H9 (cell line): ENCODE data around the gene CDS2. TPM values are rescaled to one million over a fixed set of nuclear protein-coding genes. Genes with fewer than 3 reads are reported as not detected.

Source experiments
- DNase-seq: peaks from one replicate; pipeline ENCODE4 v3.0.0-alpha.2; 2017
- H2AFZ ChIP-seq: one replicate; pipeline ENCODE4 v1.6.1; 2013; ENCODE audit warnings: mild to moderate bottlenecking, low read length, control low read depth, moderate library complexity
- H2AK5ac ChIP-seq: 2 replicates; pipeline ENCODE4 v1.6.1; 2013; ENCODE audit warnings: low read length, control low read depth, mixed read lengths; ENCODE audit not compliant: insufficient read length
- H2BK120ac ChIP-seq: one replicate; pipeline ENCODE4 v1.6.1; 2013; ENCODE audit warnings: low read depth, mild to moderate bottlenecking, low read length, control low read depth, inconsistent platforms; ENCODE audit not compliant: poor library complexity, severe bottlenecking
- H2BK12ac ChIP-seq: 2 replicates; pipeline ENCODE4 v1.6.1; 2013; ENCODE audit warnings: low read length, control low read depth, mixed read lengths, low read depth; ENCODE audit not compliant: insufficient read length
- H2BK15ac ChIP-seq: 2 replicates; pipeline ENCODE4 v1.6.1; 2013; ENCODE audit warnings: low read depth, low read length, control low read depth
- H2BK20ac ChIP-seq: one replicate; pipeline ENCODE4 v1.6.1; 2013; ENCODE audit warnings: low read depth, mild to moderate bottlenecking, low read length, control low read depth, inconsistent platforms; ENCODE audit not compliant: poor library complexity, severe bottlenecking
- H2BK5ac ChIP-seq: 2 replicates; pipeline ENCODE4 v1.6.1; 2013; ENCODE audit warnings: low read length, control low read depth, mixed read lengths; ENCODE audit not compliant: insufficient read length
- H3K14ac ChIP-seq: 2 replicates; pipeline ENCODE4 v1.6.1; 2013; ENCODE audit warnings: low read length, control low read depth; ENCODE audit not compliant: insufficient read depth
- H3K18ac ChIP-seq: 2 replicates; pipeline ENCODE4 v1.6.1; 2013; ENCODE audit warnings: low read depth, mild to moderate bottlenecking, mixed read lengths, low read length, control low read depth; ENCODE audit not compliant: insufficient read length
- H3K23ac ChIP-seq: 2 replicates; pipeline ENCODE4 v1.6.1; 2013; ENCODE audit warnings: low read length, control low read depth, mixed read lengths, low read depth; ENCODE audit not compliant: insufficient read length
- H3K23me2 ChIP-seq: 2 replicates; pipeline ENCODE4 v1.6.1; 2013; ENCODE audit warnings: low read depth, mild to moderate bottlenecking, mixed read lengths, low read length, control low read depth; ENCODE audit not compliant: insufficient read length, poor library complexity, severe bottlenecking
- H3K27ac ChIP-seq: 2 replicates; pipeline ENCODE4 v1.5.1; 2013; ENCODE audit warnings: low read length, control low read depth, mixed read lengths, low read depth; ENCODE audit not compliant: insufficient read length
- H3K27me3 ChIP-seq: 2 replicates; pipeline ENCODE4 v1.6.1; 2013; ENCODE audit warnings: low read length, control low read depth, inconsistent platforms; ENCODE audit not compliant: insufficient read depth
- H3K4ac ChIP-seq: 2 replicates; pipeline ENCODE4 v1.6.1; 2013; ENCODE audit warnings: low read depth, mild to moderate bottlenecking, control low read depth, inconsistent platforms, low read length, moderate library complexity
- H3K4me1 ChIP-seq: 2 replicates; pipeline ENCODE4 v1.6.1; 2013; ENCODE audit warnings: low read length, control low read depth, inconsistent platforms; ENCODE audit not compliant: insufficient read depth
- H3K4me2 ChIP-seq: 2 replicates; pipeline ENCODE4 v1.6.1; 2013; ENCODE audit warnings: low read length, control low read depth, mixed read lengths; ENCODE audit not compliant: insufficient read length, insufficient read depth
- H3K56ac ChIP-seq: 2 replicates; pipeline ENCODE4 v1.6.1; 2013; ENCODE audit warnings: low read depth, mild to moderate bottlenecking, mixed read lengths, low read length, control low read depth; ENCODE audit not compliant: insufficient read length
- H3K79me1 ChIP-seq: 2 replicates; pipeline ENCODE4 v1.6.1; 2013; ENCODE audit warnings: low read depth, mild to moderate bottlenecking, moderate library complexity, low read length, control low read depth, inconsistent platforms; ENCODE audit not compliant: insufficient read depth, poor library complexity, severe bottlenecking
- H3K79me2 ChIP-seq: 2 replicates; pipeline ENCODE4 v1.6.1; 2013; ENCODE audit warnings: low read length, control low read depth, inconsistent platforms; ENCODE audit not compliant: insufficient read depth
- H3K9ac ChIP-seq: 2 replicates; pipeline ENCODE4 v1.6.1; 2013; ENCODE audit warnings: low read length, control low read depth, mixed read lengths; ENCODE audit not compliant: insufficient read length; ENCODE audit errors: extremely low read depth
- H3K9me3 ChIP-seq: one replicate; pipeline ENCODE4 v1.6.1; 2013; ENCODE audit warnings: low read depth, low read length, inconsistent platforms; ENCODE audit not compliant: control insufficient read depth
- H3T11ph ChIP-seq: one replicate; pipeline ENCODE4 v1.6.1; 2013; ENCODE audit warnings: mild to moderate bottlenecking, low read length, control low read depth, inconsistent platforms
- H4K20me1 ChIP-seq: one replicate; pipeline ENCODE4 v1.6.1; 2013; ENCODE audit not compliant: control insufficient read depth, insufficient read length, insufficient read depth
- H4K5ac ChIP-seq: 2 replicates; pipeline ENCODE4 v1.6.1; 2013; ENCODE audit warnings: low read depth, mild to moderate bottlenecking, mixed read lengths, low read length, control low read depth; ENCODE audit not compliant: insufficient read length
- H4K8ac ChIP-seq: replicated peaks from 2 replicates; pipeline ENCODE4 v1.6.1; 2013; ENCODE audit warnings: low read length, control low read depth, mixed read lengths, low read depth; ENCODE audit not compliant: insufficient read length
- H4K91ac ChIP-seq: 2 replicates; pipeline ENCODE4 v1.6.1; 2013; ENCODE audit warnings: low read depth, mild to moderate bottlenecking, moderate library complexity, mixed read lengths, low read length, control low read depth; ENCODE audit not compliant: insufficient read length
- H3K27ac Mint-ChIP-seq, 3 experiments: 2 replicates in 2 of 3; 3 replicates in 1 of 3; pipeline ENCODE4 v1.8.0; 2020 to 2021; ENCODE audit warnings: mixed read lengths in 3 of 3, mild to moderate bottlenecking in 1 of 3, moderate library complexity in 1 of 3
- H3K27me3 Mint-ChIP-seq: 2 replicates; pipeline ENCODE4 v1.8.0; 2021; ENCODE audit warnings: low read depth, mild to moderate bottlenecking, moderate library complexity, mixed read lengths
- H3K36me3 Mint-ChIP-seq, 3 experiments: 2 replicates in 2 of 3; 3 replicates in 1 of 3; pipeline ENCODE4 v1.8.0; 2020 to 2021; ENCODE audit warnings: low read depth in 3 of 3, mixed read lengths in 3 of 3; ENCODE audit not compliant: insufficient read depth in 1 of 3
- H3K4me1 Mint-ChIP-seq, 2 experiments: 2 replicates each; pipeline ENCODE4 v1.8.0; 2020; ENCODE audit warnings: mixed read lengths in 2 of 2
- H3K4me3 Mint-ChIP-seq, 2 experiments: 2 replicates in 1 of 2; 3 replicates in 1 of 2; pipeline ENCODE4 v1.8.0; 2020 to 2021; ENCODE audit warnings: mild to moderate bottlenecking in 2 of 2, mixed read lengths in 2 of 2, moderate library complexity in 1 of 2
- H3K9me3 Mint-ChIP-seq, 2 experiments: 2 replicates in 1 of 2; 3 replicates in 1 of 2; pipeline ENCODE4 v1.8.0; 2020; ENCODE audit warnings: mild to moderate bottlenecking in 2 of 2, mixed read lengths in 2 of 2, moderate library complexity in 1 of 2
- WGBS: extraction: QIAGEN DNeasy Blood & Tissue Kit; methylation state at CpG from one replicate; pipeline ENCODE4 v1.1.7; 2013; ENCODE audit warnings: missing lambda C conversion rate, low lambda C conversion rate, mixed read lengths; ENCODE audit not compliant: insufficient read length; ENCODE audit errors: extremely low coverage; 5-methylcytosine and 5-hydroxymethylcytosine counted together
- total RNA-seq: library from RNA; stranded (reverse); gene quantifications from 2 replicates; pipeline ENCODE4 v1.2.1, GENCODE V29; 2021
- TF ChIP-seq, protein P1 (sequence below): fragments of 200-600 bp; sonication (generic); conservative IDR thresholded peaks from 3 replicates; pipeline ENCODE4 v1.8.0; 2021; ENCODE audit warnings: antibody characterized with exemption, mild to moderate bottlenecking

The CDS2 gene
- total RNA-seq, 1 experiment from 2014 or later = 63.2 TPM

DNA sequence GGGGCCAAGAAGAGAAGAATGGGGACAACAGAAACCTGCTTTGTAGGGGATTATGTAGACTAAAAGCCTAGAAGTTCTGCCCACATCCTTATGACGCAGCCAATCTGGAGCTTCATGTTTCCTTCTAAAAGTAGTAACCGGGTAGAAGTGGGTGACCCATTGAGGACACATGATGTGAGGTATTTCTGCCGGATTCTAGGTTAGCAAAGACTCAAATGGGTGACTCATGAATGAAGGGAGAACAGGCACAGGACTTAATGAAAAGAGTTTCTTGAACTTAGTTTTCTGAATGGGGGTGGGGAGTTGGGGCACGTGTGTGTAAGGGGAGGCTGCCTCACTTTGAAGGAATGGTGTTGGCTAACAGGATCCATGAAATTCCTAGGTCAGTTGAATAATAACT, 68.8 kb downstream of the CDS2 start:
- Histone ChIP-seq H2BK20ac (no peak overlapping the region), H3K27ac (no peak overlapping the region), H3K23ac (no peak overlapping the region), H3K27me3 (no peaks in the 10 kb centered on the region), H3T11ph (no peak overlapping the region), H4K8ac (no peak overlapping the region), H3K56ac (no peak overlapping the region), H3K4me1 (no peaks in the 10 kb centered on the region), H2BK120ac (no peak overlapping the region), H3K4ac (no peak overlapping the region), H3K18ac (no peak overlapping the region), H2AK5ac (no peak overlapping the region), H4K20me1 (no peaks in the 10 kb centered on the region), H4K91ac (no peak overlapping the region), H2BK15ac (no peak overlapping the region), H3K14ac (no peak overlapping the region), H2AFZ (no peak overlapping the region), H3K9me3 (no peaks in the 10 kb centered on the region), H2BK12ac (no peak overlapping the region), H3K79me1 (no peaks in the 10 kb centered on the region), H3K4me2 (no peak overlapping the region), H3K23me2 (no peaks in the 10 kb centered on the region), H2BK5ac (no peak overlapping the region), H3K79me2 (no peaks in the 10 kb centered on the region), H4K5ac (no peak overlapping the region), H3K9ac (no peak overlapping the region)
- Mint-ChIP-seq H3K36me3 (peaks cover 13 to 22% (median 21%) of the 10 kb centered on the region in 3 experiments; a peak in 6 of 7 replicates), H3K9me3 (no peaks in the 10 kb centered on the region), H3K27ac (peak overlapping the region; percentile 18 to 37 (median 24); a peak in 2 of 7 replicates), H3K4me3 (no peak overlapping the region), H3K4me1 (peaks cover 19 to 30% of the 10 kb centered on the region in 2 experiments), H3K27me3 (no peaks in the 10 kb centered on the region)
- TF ChIP-seq, protein P1, sequence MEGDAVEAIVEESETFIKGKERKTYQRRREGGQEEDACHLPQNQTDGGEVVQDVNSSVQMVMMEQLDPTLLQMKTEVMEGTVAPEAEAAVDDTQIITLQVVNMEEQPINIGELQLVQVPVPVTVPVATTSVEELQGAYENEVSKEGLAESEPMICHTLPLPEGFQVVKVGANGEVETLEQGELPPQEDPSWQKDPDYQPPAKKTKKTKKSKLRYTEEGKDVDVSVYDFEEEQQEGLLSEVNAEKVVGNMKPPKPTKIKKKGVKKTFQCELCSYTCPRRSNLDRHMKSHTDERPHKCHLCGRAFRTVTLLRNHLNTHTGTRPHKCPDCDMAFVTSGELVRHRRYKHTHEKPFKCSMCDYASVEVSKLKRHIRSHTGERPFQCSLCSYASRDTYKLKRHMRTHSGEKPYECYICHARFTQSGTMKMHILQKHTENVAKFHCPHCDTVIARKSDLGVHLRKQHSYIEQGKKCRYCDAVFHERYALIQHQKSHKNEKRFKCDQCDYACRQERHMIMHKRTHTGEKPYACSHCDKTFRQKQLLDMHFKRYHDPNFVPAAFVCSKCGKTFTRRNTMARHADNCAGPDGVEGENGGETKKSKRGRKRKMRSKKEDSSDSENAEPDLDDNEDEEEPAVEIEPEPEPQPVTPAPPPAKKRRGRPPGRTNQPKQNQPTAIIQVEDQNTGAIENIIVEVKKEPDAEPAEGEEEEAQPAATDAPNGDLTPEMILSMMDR = no peak
- DNase-seq = no peak
- WGBS = no CpG with 5 or more reads among the region's 4 CpGs
